ENCODE measurements around the gene CCT3. TPM values are rescaled to one million over a fixed set of nuclear protein-coding genes. Genes with fewer than 3 reads are reported as not detected.
A peak's percentile ranks its signal among the peaks of the same experiment; 100 is the strongest.

CCT3 gene
- total RNA-seq, 1 donor from 2014 or later, result 293 TPM

GRCh38 chr1:156298852-156299357, 39.2 kb downstream of the CCT3 start, which contains the start of gene VHLL:
VHLL (minus strand) TSS chr1:156299307; CDS start chr1:156299189, 118 bp downstream.
- no peaks in the 10 kb centered on the region for H3K9me3 ChIP-seq (ENCODE audit: control insufficient read depth in 3 of 3, low read length in 3 of 3)
- H3K9ac ChIP-seq (ENCODE audit: low read depth in 1 of 3, low read length in 3 of 3), result no peak within 1 kb of the TSS
- H3K27me3 ChIP-seq (ENCODE audit: control insufficient read depth in 3 of 3, insufficient read depth in 3 of 3, low read length in 3 of 3), result no peaks in the 10 kb centered on the region
- peaks cover 0 to 5% (median 0%) of the 10 kb centered on the region in 3 donors for H3K36me3 ChIP-seq (ENCODE audit: control insufficient read depth in 3 of 3, insufficient read depth in 3 of 3, low read length in 3 of 3)
- H3K27ac ChIP-seq (ENCODE audit: low read depth, low read length), result no peak within 1 kb of the TSS
- peaks cover 8 to 18% (median 8%) of the 10 kb centered on the region in 3 donors for H3K4me1 ChIP-seq (ENCODE audit: control insufficient read depth in 3 of 3, insufficient read depth in 3 of 3, low read length in 3 of 3)
- no peak within 1 kb of the TSS for H3K4me3 ChIP-seq (ENCODE audit: low read length in 3 of 3)

- Histone ChIP-seq H3K4me3 (ENCODE audit: low read length in 3 of 3) (peak within 1 kb of the TSS; percentile 82 to 95 (median 91)), H3K36me3 (ENCODE audit: control insufficient read depth in 3 of 3, insufficient read depth in 3 of 3, low read length in 3 of 3) (peaks cover 0 to 11% (median 7%) of the 10 kb centered on the region in 3 donors), H3K4me1 (ENCODE audit: control insufficient read depth in 3 of 3, insufficient read depth in 3 of 3, low read length in 3 of 3) (peaks cover 16 to 29% (median 17%) of the 10 kb centered on the region in 3 donors), H3K27ac (ENCODE audit: low read depth, low read length) (peak within 1 kb of the TSS; percentile 32), H3K27me3 (ENCODE audit: control insufficient read depth in 3 of 3, insufficient read depth in 3 of 3, low read length in 3 of 3) (no peaks in the 10 kb centered on the region), H3K9ac (ENCODE audit: low read depth in 1 of 3, low read length in 3 of 3) (peak within 1 kb of the TSS; percentile 82 to 94 (median 92)), H3K9me3 (ENCODE audit: control insufficient read depth in 3 of 3, low read length in 3 of 3) (no peaks in the 10 kb centered on the region)
Observed at GRCh38 chr1:156295391-156295947, 42.6 kb downstream of the CCT3 start, which contains the start of gene GLMP. GLMP (minus strand) TSS chr1:156295679; CDS start chr1:156295645, 34 bp downstream.

- no peak overlapping the region for H3K4me3 ChIP-seq (ENCODE audit: low read length in 3 of 3)
- peaks cover 0 to 11% (median 7%) of the 10 kb centered on the region in 3 donors for H3K36me3 ChIP-seq (ENCODE audit: control insufficient read depth in 3 of 3, insufficient read depth in 3 of 3, low read length in 3 of 3)
- no peaks in the 10 kb centered on the region for H3K27me3 ChIP-seq (ENCODE audit: control insufficient read depth in 3 of 3, insufficient read depth in 3 of 3, low read length in 3 of 3)
- peaks cover 16 to 29% (median 17%) of the 10 kb centered on the region in 3 donors for H3K4me1 ChIP-seq (ENCODE audit: control insufficient read depth in 3 of 3, insufficient read depth in 3 of 3, low read length in 3 of 3)
- no peaks in the 10 kb centered on the region for H3K9me3 ChIP-seq (ENCODE audit: control insufficient read depth in 3 of 3, low read length in 3 of 3)
- no peak overlapping the region for H3K9ac ChIP-seq (ENCODE audit: low read depth in 1 of 3, low read length in 3 of 3)
- no peak overlapping the region for H3K27ac ChIP-seq (ENCODE audit: low read depth, low read length)
Observed at GRCh38 chr1:156293895-156294294, 44.2 kb downstream of the CCT3 start.

- Histone ChIP-seq H3K27me3 (ENCODE audit: control insufficient read depth in 3 of 3, insufficient read depth in 3 of 3, low read length in 3 of 3) (no peaks in the 10 kb centered on the region), H3K9me3 (ENCODE audit: control insufficient read depth in 3 of 3, low read length in 3 of 3) (no peaks in the 10 kb centered on the region), H3K9ac (ENCODE audit: low read depth in 1 of 3, low read length in 3 of 3) (no peak overlapping the region), H3K4me3 (ENCODE audit: low read length in 3 of 3) (no peak overlapping the region), H3K27ac (ENCODE audit: low read depth, low read length) (no peak overlapping the region), H3K36me3 (ENCODE audit: control insufficient read depth in 3 of 3, insufficient read depth in 3 of 3, low read length in 3 of 3) (peaks cover 0 to 11% (median 9%) of the 10 kb centered on the region in 3 donors), H3K4me1 (ENCODE audit: control insufficient read depth in 3 of 3, insufficient read depth in 3 of 3, low read length in 3 of 3) (peaks cover 16 to 29% (median 17%) of the 10 kb centered on the region in 3 donors)
Observed at GRCh38 chr1:156293098-156293434, 45.0 kb downstream of the CCT3 start.

- H3K4me1 ChIP-seq (ENCODE audit: control insufficient read depth in 3 of 3, insufficient read depth in 3 of 3, low read length in 3 of 3), result peaks cover 16 to 29% (median 17%) of the 10 kb centered on the region in 3 donors
- H3K9ac ChIP-seq (ENCODE audit: low read depth in 1 of 3, low read length in 3 of 3), result peak overlapping the region; percentile 50 to 78 (median 77)
- no peaks in the 10 kb centered on the region for H3K27me3 ChIP-seq (ENCODE audit: control insufficient read depth in 3 of 3, insufficient read depth in 3 of 3, low read length in 3 of 3)
- H3K4me3 ChIP-seq (ENCODE audit: low read length in 3 of 3), result peak overlapping the region; percentile 71 to 85 (median 79)
- no peaks in the 10 kb centered on the region for H3K9me3 ChIP-seq (ENCODE audit: control insufficient read depth in 3 of 3, low read length in 3 of 3)
- peaks cover under 1 to 13% (median 9%) of the 10 kb centered on the region in 3 donors for H3K36me3 ChIP-seq (ENCODE audit: control insufficient read depth in 3 of 3, insufficient read depth in 3 of 3, low read length in 3 of 3)
- peak overlapping the region; percentile 28 for H3K27ac ChIP-seq (ENCODE audit: low read depth, low read length)
Observed at GRCh38 chr1:156291226-156292061, 46.6 kb downstream of the CCT3 start.

GRCh38 chr1:156289857-156290256, 48.2 kb downstream of the CCT3 start:
- H3K9ac ChIP-seq (ENCODE audit: low read depth in 1 of 3, low read length in 3 of 3), result no peak overlapping the region
- H3K36me3 ChIP-seq (ENCODE audit: control insufficient read depth in 3 of 3, insufficient read depth in 3 of 3, low read length in 3 of 3), result peaks cover 10 to 17% (median 13%) of the 10 kb centered on the region in 3 donors
- H3K9me3 ChIP-seq (ENCODE audit: control insufficient read depth in 3 of 3, low read length in 3 of 3), result no peaks in the 10 kb centered on the region
- H3K4me1 ChIP-seq (ENCODE audit: control insufficient read depth in 3 of 3, insufficient read depth in 3 of 3, low read length in 3 of 3), result peaks cover 11 to 18% (median 12%) of the 10 kb centered on the region in 3 donors
- no peak overlapping the region for H3K4me3 ChIP-seq (ENCODE audit: low read length in 3 of 3)
- no peaks in the 10 kb centered on the region for H3K27me3 ChIP-seq (ENCODE audit: control insufficient read depth in 3 of 3, insufficient read depth in 3 of 3, low read length in 3 of 3)
- no peak overlapping the region for H3K27ac ChIP-seq (ENCODE audit: low read depth, low read length)

- H3K27ac ChIP-seq (ENCODE audit: low read depth, low read length), result no peak overlapping the region
- no peaks in the 10 kb centered on the region for H3K27me3 ChIP-seq (ENCODE audit: control insufficient read depth in 3 of 3, insufficient read depth in 3 of 3, low read length in 3 of 3)
- H3K9me3 ChIP-seq (ENCODE audit: control insufficient read depth in 3 of 3, low read length in 3 of 3), result no peaks in the 10 kb centered on the region
- peaks cover 13 to 29% (median 23%) of the 10 kb centered on the region in 3 donors for H3K4me1 ChIP-seq (ENCODE audit: control insufficient read depth in 3 of 3, insufficient read depth in 3 of 3, low read length in 3 of 3)
- H3K4me3 ChIP-seq (ENCODE audit: low read length in 3 of 3), result no peak overlapping the region
- H3K9ac ChIP-seq (ENCODE audit: low read depth in 1 of 3, low read length in 3 of 3), result no peak overlapping the region
- H3K36me3 ChIP-seq (ENCODE audit: control insufficient read depth in 3 of 3, insufficient read depth in 3 of 3, low read length in 3 of 3), result peaks cover 6 to 10% (median 6%) of the 10 kb centered on the region in 3 donors
Observed at GRCh38 chr1:156286061-156286460, 52.0 kb downstream of the CCT3 start.

GRCh38 chr1:156285437-156285836, 52.7 kb downstream of the CCT3 start:
- no peak overlapping the region for H3K27ac ChIP-seq (ENCODE audit: low read depth, low read length)
- H3K4me1 ChIP-seq (ENCODE audit: control insufficient read depth in 3 of 3, insufficient read depth in 3 of 3, low read length in 3 of 3), result peaks cover 19 to 34% (median 28%) of the 10 kb centered on the region in 3 donors
- no peak overlapping the region for H3K4me3 ChIP-seq (ENCODE audit: low read length in 3 of 3)
- peaks cover 6 to 10% (median 6%) of the 10 kb centered on the region in 3 donors for H3K36me3 ChIP-seq (ENCODE audit: control insufficient read depth in 3 of 3, insufficient read depth in 3 of 3, low read length in 3 of 3)
- H3K9me3 ChIP-seq (ENCODE audit: control insufficient read depth in 3 of 3, low read length in 3 of 3), result no peaks in the 10 kb centered on the region
- no peak overlapping the region for H3K9ac ChIP-seq (ENCODE audit: low read depth in 1 of 3, low read length in 3 of 3)
- no peaks in the 10 kb centered on the region for H3K27me3 ChIP-seq (ENCODE audit: control insufficient read depth in 3 of 3, insufficient read depth in 3 of 3, low read length in 3 of 3)

- peaks cover 6 to 10% (median 6%) of the 10 kb centered on the region in 3 donors for H3K36me3 ChIP-seq (ENCODE audit: control insufficient read depth in 3 of 3, insufficient read depth in 3 of 3, low read length in 3 of 3)
- no peak overlapping the region for H3K27ac ChIP-seq (ENCODE audit: low read depth, low read length)
- no peaks in the 10 kb centered on the region for H3K27me3 ChIP-seq (ENCODE audit: control insufficient read depth in 3 of 3, insufficient read depth in 3 of 3, low read length in 3 of 3)
- H3K9ac ChIP-seq (ENCODE audit: low read depth in 1 of 3, low read length in 3 of 3), result no peak overlapping the region
- H3K4me1 ChIP-seq (ENCODE audit: control insufficient read depth in 3 of 3, insufficient read depth in 3 of 3, low read length in 3 of 3), result peaks cover 26 to 41% (median 33%) of the 10 kb centered on the region in 3 donors
- H3K4me3 ChIP-seq (ENCODE audit: low read length in 3 of 3), result no peak overlapping the region
- no peaks in the 10 kb centered on the region for H3K9me3 ChIP-seq (ENCODE audit: control insufficient read depth in 3 of 3, low read length in 3 of 3)
Observed at GRCh38 chr1:156284757-156285156, 53.3 kb downstream of the CCT3 start.
